GM19238 (cell line): ENCODE data around the gene MSH3.
"Not testable (repeated sequence)": the region's sequence is repeated elsewhere in the genome, so short reads cannot be mapped to it uniquely, and the experiment has no call there.

Experiments used
- DNase-seq: peaks from one replicate; pipeline ENCODE4 v3.0.0; 2011; ENCODE audit warnings: low spot score; ENCODE audit not compliant: insufficient read length

Gene MSH3

GRCh38 chr5:80850168-80850567 lies 195.7 kb downstream of the MSH3 start:
- DNase-seq: not testable (repeated sequence)

- no peak for DNase-seq
Observed at GRCh38 chr5:80852331-80853245, 198.1 kb downstream of the MSH3 start.

GRCh38 chr5:80853413-80853812 lies 199.0 kb downstream of the MSH3 start:
- no peak for DNase-seq

GRCh38 chr5:80854583-80854982 lies 200.1 kb downstream of the MSH3 start:
- no peak for DNase-seq

GRCh38 chr5:80860924-80861613 lies 206.6 kb downstream of the MSH3 start:
- DNase-seq: no peak

GRCh38 chr5:80863708-80864107 lies 209.3 kb downstream of the MSH3 start:
- DNase-seq: no peak

GRCh38 chr5:80864109-80864508 lies 209.7 kb downstream of the MSH3 start:
- DNase-seq: no peak

- no peak for DNase-seq
Observed at GRCh38 chr5:80864706-80865435, 210.4 kb downstream of the MSH3 start.

GRCh38 chr5:80865551-80865950 lies 211.1 kb downstream of the MSH3 start:
- no peak for DNase-seq

GRCh38 chr5:80866371-80866770 lies 211.9 kb downstream of the MSH3 start:
- no peak for DNase-seq

GRCh38 chr5:80867233-80867632 lies 212.8 kb downstream of the MSH3 start:
- DNase-seq: no peak

GRCh38 chr5:80870442-80870841 lies 216.0 kb downstream of the MSH3 start:
- DNase-seq: no peak

- DNase-seq: no peak
Observed at GRCh38 chr5:80871541-80871961, 217.1 kb downstream of the MSH3 start.

GRCh38 chr5:80874162-80874561 lies 219.7 kb downstream of the MSH3 start:
- DNase-seq: no peak

- no peak for DNase-seq
Observed at GRCh38 chr5:80877592-80877991, 223.1 kb downstream of the MSH3 start.

GRCh38 chr5:80881726-80882125 lies 227.3 kb downstream of the MSH3 start:
- DNase-seq: no peak

- DNase-seq: not testable (repeated sequence)
Observed at GRCh38 chr5:80883390-80883789, 228.9 kb downstream of the MSH3 start.

GRCh38 chr5:80884086-80884813 lies 229.8 kb downstream of the MSH3 start:
- DNase-seq: no peak

- no peak for DNase-seq
Observed at GRCh38 chr5:80884929-80885328, 230.5 kb downstream of the MSH3 start.

- no peak for DNase-seq
Observed at GRCh38 chr5:80885396-80886000, 231.0 kb downstream of the MSH3 start.

GRCh38 chr5:80894083-80894482 lies 239.6 kb downstream of the MSH3 start:
- DNase-seq: no peak
